Glutamatergic neuron (in vitro differentiated cells): ENCODE measurements around the gene EMILIN3. TPM values are rescaled to one million over a fixed set of nuclear protein-coding genes. Genes with fewer than 3 reads are reported as not detected.
A peak's percentile ranks its signal among the peaks of the same experiment; 100 is the strongest.

Experiments
- DNase-seq: peaks from one replicate; pipeline ENCODE4 v3.0.0; 2022
- H3K27ac Mint-ChIP-seq: one replicate; pipeline ENCODE4 v1.8.0; 2020; ENCODE audit warnings: mild to moderate bottlenecking, mixed read lengths, inconsistent platforms; ENCODE audit not compliant: unreplicated experiment
- H3K27me3 Mint-ChIP-seq: one replicate; pipeline ENCODE4 v1.8.0; 2020; ENCODE audit warnings: mild to moderate bottlenecking, moderate library complexity, mixed read lengths, inconsistent platforms; ENCODE audit not compliant: unreplicated experiment
- H3K36me3 Mint-ChIP-seq: one replicate; pipeline ENCODE4 v1.8.0; 2020; ENCODE audit warnings: mild to moderate bottlenecking, mixed read lengths, inconsistent platforms; ENCODE audit not compliant: unreplicated experiment
- H3K4me1 Mint-ChIP-seq: one replicate; pipeline ENCODE4 v1.8.0; 2020; ENCODE audit warnings: mild to moderate bottlenecking, low read depth, mixed read lengths, inconsistent platforms; ENCODE audit not compliant: unreplicated experiment
- H3K4me3 Mint-ChIP-seq: one replicate; pipeline ENCODE4 v1.8.0; 2020; ENCODE audit warnings: mild to moderate bottlenecking, mixed read lengths, inconsistent platforms; ENCODE audit not compliant: unreplicated experiment
- H3K9me3 Mint-ChIP-seq: one replicate; pipeline ENCODE4 v1.8.0; 2020; ENCODE audit warnings: mild to moderate bottlenecking, moderate library complexity, mixed read lengths, inconsistent platforms; ENCODE audit not compliant: unreplicated experiment
- CTCF ChIP-seq: fragments of 200-600 bp; sonication (generic); IDR thresholded peaks from one replicate; pipeline ENCODE4 v1.5.0; 2021; ENCODE audit not compliant: partially characterized antibody, unreplicated experiment
- total RNA-seq: library from RNA; stranded (reverse); fragmentation: NEBNext Ultra II Directional; extraction: Animal tissue kit (Norgen Biotek cat#: 25700); gene quantifications from one replicate; pipeline ENCODE4 v1.2.1, GENCODE V29; 2021; ENCODE audit not compliant: unreplicated experiment

EMILIN3 gene
- total RNA-seq, 1 donor from 2014 or later = not detected

DNA sequence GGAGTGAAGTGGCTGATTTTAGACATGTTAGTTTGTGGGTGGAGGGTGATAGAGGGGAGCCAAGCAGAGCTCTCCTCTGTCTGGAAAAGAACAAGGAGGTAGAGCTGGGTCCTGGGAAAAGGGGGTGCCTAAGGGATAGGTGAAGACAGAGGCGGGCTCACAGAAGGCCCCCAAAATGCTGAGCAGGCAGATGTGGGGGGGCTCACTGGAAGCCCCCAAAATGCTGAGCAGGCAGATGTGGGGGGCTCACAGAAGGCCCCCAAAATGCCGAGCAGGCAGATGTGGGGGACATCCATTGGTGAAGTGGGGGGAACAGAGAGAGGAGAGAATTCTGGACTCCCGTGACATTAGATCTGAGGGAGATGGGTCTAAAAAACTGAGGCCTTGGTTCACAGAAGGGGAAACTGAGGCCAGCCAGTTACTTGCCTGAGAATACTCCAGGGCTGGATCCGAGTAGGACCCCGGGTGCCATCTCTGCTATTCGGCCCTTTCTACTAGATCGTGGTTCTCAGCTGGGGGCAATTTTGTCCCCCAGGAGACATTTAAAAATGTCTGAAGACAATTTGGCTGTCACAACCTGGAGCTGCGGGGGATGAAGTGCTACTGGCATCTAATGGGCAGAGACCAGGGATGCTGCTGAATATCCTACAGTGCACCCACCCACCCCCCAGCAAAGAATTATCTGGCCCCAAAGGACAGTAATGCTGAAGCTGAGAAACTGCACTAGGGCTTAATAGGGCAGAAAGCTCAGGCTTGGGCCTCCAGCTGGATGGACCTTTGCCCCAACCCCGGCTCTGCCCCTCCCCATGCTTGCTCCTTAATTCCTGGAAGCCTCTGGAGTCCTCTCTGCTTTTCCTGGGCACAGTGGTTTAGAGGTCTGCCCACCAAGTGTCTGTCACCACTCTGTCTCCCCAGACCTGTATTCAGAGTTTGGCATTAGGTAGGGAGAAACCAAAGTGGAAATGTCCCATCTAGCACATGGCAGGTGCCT lies 23.8 kb downstream of the EMILIN3 start:
- no peak overlapping the region for H3K4me3 Mint-ChIP-seq
- no peaks in the 10 kb centered on the region for H3K36me3 Mint-ChIP-seq
- peaks cover 2% of the 10 kb centered on the region for H3K27me3 Mint-ChIP-seq
- no peak for TF ChIP-seq CTCF
- H3K9me3 Mint-ChIP-seq = peaks cover 4% of the 10 kb centered on the region
- no peak overlapping the region for H3K27ac Mint-ChIP-seq
- DNase-seq = no peak
- no peaks in the 10 kb centered on the region for H3K4me1 Mint-ChIP-seq

DNA sequence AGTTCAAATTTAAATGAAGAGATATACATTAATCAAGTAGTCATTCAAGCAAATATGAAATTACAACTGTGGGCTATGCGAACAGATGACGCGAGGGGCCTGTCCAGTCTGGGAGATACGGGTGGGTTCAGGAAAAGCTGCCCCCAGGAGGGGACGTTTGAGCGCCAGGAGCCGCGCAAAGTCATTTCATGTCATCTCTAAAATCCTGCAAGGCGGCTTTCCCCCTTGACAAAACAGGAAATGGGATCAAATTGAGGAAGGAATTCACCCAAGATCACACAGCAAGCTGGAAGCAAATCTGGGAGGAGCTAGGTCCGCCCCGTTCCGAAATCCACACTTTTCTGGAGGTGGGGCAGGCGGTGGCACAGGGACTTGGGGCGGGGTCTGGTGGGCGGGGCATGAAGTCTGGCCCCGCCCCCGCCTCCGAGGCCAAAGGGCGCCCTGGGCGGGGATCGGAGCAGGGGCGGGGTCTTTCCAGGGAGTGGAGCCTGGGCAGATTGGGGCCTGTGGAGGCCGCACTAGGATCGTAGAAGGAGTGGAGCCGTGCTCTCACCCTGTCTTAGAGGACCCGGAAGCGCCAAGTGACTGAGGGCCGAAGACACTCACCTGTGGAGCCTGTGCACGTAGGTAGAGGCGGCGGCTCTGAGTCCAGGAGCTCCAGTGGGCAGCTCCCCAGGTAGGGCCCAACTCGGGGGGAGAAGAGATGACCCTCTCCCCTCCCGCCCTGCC lies 26.1 kb downstream of the EMILIN3 start, which contains the start of gene LPIN3:
Gene LPIN3, plus strand, starts transcription at position 495 of the 729 bp plus-strand sequence. CDS start 4,983 bp downstream, outside the sequence.
- Mint-ChIP-seq H3K4me1 (no peaks in the 10 kb centered on the region), H3K27ac (peak within 1 kb of the TSS; percentile 40), H3K27me3 (peaks cover 2% of the 10 kb centered on the region), H3K36me3 (no peaks in the 10 kb centered on the region), H3K4me3 (peak within 1 kb of the TSS; percentile 85), H3K9me3 (peaks cover 3% of the 10 kb centered on the region)
- DNase-seq = peak; percentile 85
- TF ChIP-seq CTCF = peak; percentile 71

DNA sequence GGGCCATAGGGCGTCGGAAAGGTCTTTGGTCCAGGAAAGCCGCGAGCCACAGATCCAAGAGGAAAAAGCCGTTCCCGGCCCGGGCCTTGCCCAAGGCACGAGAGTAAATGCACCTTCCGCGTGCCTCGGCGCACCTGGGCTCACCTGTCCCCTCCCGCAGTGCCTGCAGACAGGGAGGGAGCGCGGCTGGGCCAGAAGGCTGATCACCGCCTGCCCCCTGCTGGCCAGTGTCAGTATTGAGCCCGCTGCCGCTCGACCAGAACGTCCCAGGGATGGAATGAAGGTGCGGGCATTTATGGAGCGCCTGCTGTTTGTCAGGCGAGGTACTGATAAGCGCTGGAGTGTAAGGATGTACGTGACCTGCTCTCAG lies 26.7 kb downstream of the EMILIN3 start:
- Mint-ChIP-seq H3K9me3 (peaks cover 3% of the 10 kb centered on the region), H3K27me3 (peaks cover 2% of the 10 kb centered on the region), H3K4me1 (no peaks in the 10 kb centered on the region), H3K36me3 (no peaks in the 10 kb centered on the region), H3K27ac (peak overlapping the region; percentile 40), H3K4me3 (peak overlapping the region; percentile 85)
- peak; percentile 100 for TF ChIP-seq CTCF
- peak; percentile 88 for DNase-seq

GRCh38 chr20:41336711-41337492 lies 29.7 kb downstream of the EMILIN3 start:
- no peak for TF ChIP-seq CTCF
- no peaks in the 10 kb centered on the region for H3K4me1 Mint-ChIP-seq
- no peak overlapping the region for H3K4me3 Mint-ChIP-seq
- peaks cover 2% of the 10 kb centered on the region for H3K27me3 Mint-ChIP-seq
- no peaks in the 10 kb centered on the region for H3K36me3 Mint-ChIP-seq
- no peak overlapping the region for H3K27ac Mint-ChIP-seq
- no peaks in the 10 kb centered on the region for H3K9me3 Mint-ChIP-seq
- no peak for DNase-seq
